HG03159 (cell line): ENCODE results near the gene MOB3A.

Experiments used
- ATAC-seq: cut with Tn5 transposase; IDR thresholded peaks from one replicate; pipeline ENCODE4 v1.9.1; 2021; ENCODE audit warnings: mild to moderate bottlenecking, moderate library complexity; ENCODE audit not compliant: unreplicated experiment

Gene MOB3A

DNA sequence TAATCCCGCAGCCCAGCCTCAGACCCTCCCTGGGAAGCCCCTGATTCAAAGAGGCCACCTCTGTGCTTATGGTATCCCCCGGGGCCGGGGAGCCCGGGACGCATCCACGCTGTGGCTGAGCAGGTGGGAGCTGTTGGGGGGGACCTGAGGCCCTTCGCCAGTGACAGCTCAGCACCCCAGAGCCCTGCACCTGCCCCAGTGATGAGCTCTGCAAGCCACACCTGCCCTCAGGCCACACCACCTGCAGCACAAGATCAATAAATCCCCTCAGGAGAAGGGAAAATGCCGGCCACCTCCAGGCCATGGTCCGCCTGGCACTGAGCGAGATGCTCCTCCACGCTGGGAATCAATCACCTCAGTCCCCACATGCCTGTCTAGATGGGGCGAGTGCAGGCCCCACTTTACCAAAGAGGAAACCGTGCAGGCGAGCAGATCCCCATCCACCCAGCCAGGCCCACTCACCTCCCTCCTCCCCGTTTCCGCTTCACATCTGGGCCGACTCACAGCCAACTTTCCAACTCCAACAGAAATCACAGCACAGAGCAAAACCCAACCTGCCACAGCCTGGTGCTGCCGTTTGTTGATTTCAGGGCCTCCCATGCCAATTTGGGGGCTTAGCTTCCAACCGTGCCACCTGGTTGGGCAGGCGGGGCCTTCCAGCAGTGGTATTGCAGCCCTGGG is 12.8 kb downstream of the MOB3A start:
- ATAC-seq: no peak

DNA sequence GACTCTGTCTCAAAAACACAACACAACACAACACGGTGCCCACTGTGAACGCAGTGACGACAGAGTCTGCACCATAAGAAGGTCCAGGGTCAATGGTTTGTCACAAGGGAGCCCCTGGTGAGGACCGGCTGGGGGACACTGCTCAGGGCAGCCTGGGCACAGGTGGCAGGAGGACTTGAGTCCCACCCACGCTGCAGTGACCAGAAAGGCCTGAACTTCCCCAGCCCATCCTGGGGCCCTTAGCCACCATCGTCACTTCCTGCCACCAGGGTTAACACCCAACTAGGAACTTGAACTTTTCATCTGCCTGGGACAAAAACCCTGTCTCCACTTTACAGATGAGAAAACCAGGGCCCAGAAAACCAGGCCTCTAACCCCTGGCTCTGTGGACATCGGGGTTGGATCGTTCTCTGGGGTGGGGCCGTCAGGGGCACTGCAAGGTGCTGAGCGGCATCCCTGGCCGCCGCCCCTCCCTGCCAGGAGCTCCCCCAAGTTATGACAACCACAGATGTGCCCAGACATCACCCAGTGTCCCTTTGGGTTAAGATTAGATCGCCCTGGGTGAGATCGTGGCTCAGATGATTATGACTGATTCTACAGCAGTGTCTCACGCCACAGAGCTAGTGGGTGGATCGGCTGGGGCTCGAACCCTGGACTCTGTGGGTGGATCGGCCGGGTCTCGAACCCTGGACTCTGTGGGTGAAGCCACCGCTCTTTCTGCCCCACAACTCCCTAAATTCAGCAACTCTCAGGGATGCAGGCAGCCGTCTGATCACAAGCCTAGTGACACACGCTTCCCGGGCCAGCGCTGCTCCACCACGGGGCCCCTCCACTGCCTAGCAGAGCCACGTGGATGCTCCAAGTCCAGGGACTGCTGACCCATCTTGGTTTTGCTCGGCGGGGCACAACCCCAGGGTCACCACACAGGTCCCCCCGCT is 14.0 kb downstream of the MOB3A start:
- no peak for ATAC-seq

DNA sequence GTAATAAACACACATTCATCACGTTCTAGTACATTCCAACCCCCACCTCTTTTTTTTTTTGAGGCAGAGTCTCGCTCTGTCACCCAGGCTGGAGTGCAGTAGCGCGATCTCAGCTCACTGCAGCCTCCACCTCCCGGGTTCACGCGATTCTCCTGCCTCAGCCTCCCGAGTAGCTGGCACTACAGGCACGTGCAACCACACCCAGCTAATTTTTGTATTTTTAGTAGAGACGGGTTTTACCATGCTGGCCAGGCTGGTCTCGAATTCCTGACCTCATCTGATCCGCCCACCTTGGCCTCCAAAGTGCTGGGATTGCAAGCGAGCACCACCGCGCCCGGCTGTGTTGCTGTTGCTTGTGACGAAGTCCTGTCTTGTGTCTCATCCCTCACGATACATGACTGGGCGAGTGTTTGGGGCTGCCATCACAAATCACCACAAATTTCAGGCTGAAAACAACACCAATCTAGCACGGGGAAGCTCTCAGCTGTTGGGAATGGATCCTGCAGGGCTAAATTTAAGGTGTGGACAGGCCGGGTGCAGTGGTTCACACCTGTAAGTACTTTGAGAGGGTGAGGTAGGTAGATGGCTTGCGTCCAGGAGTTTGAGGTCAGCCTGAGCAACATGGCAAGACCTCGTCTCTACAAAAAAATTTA is 15.7 kb downstream of the MOB3A start:
- ATAC-seq: no peak

DNA sequence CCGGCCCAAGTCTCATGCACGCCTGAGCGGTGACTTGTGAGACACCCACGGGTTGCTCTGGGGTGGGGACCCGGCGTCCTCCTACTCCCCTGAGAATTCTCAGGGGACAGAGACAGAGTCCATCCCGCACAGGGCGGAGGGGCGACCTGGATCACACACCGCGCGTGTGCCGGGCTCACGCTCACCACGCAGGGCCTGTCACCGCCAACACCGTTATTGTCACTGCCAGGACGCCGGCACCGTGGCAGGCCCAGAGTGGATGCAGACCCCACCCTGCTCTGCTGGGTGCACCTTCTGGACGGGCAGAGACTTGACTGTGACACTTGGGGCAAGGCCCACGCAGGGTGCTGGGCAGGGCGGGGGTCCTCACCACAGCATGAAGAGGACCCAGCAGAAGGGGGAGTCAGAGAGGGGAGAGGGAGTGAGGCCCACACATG is 16.2 kb downstream of the MOB3A start:
- ATAC-seq: no peak

DNA sequence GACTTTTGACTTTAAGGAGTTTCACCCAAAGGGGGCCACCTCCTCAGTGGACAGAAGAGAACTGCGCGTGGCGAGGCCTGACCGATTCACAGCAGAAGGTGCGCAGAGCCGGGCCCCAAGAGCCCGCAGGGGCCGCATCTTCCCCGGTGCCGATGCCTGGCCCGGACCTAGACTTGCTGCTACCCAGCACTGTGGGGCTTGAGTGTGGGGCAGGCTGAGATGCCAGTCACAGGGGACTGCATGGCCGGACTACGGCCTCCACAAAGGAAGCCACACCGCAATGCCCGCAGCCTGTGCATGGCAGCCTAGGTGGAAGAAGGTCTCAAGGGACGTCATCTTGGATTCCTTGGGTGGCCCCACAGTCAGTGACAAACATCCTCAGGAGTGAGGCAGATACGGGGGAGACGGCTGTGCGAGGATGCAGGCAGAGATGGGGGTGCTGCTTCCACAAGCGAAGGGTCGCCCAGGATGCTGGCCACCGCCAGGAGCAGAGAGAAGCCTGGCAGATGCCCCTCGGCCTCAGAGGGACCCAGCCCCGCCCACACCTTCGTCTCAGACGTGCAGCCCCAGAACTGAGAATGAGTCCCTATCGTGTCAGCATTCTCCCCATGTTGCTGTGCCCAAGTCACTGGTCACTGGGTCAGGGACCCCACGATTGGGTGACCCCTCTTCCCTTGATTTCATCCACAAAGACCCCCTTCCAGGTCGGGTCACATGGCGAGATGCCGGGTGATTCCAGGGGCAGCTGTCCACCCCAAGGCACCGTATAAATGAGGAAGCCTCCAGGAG is 16.9 kb downstream of the MOB3A start:
- ATAC-seq: no peak

DNA sequence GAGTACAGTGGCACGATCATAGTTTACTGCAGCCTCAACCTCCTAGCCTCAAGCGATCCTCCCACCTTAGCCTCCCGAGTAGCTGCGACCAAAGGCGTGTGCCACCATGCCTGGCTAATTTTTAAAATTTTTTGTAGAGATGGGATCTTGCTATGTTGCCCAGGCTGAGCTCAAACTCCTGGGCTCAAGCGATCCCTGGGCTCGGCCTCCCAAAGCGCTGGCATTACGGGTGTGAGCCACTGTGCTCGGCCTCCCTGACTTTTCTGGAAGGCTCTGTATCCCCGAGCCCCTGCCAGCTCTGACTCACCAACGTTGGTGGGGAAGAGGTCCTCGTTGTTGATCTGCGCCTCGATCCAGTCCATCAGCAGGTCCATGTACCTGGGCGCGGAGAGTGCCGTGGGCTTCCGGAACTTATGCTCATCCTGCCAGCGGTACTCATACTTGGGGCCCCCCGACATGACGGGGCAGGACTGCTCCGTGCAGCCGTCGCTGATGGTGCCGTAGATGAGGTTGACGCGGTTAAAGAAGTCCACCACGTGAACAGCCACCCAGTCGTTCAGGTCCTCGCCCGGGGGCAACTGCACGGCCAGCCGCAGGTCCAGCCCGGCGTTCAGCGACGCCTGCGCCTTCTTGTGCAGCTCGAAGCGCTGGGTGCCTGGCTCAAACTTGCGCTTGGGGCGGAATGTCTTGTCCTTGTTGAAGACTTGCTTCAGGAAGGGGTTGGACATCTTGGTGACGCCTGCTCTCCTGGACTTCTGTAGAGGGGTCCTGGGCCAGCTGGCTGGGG is 18.1 kb downstream of the MOB3A start:
- no peak for ATAC-seq

DNA sequence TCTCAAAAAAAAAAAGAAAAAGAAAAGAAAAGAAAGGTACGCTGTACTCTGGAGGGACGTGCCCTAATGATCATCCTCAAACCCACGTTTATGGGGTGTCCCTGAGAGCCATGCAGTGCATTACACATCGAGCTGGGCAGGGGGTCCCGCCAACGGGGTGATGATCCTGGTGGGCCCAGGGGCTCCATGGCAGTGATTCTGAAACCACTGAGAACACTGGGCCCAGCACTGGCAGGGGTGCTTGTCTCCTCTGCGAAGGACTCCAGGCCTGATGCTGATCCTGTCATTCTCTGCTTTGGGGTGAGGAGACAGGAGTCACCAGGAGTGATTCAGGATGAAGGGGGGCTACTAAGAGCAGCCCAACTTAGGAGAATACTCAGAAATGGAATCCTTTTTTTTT is 18.7 kb downstream of the MOB3A start:
- no peak for ATAC-seq

DNA sequence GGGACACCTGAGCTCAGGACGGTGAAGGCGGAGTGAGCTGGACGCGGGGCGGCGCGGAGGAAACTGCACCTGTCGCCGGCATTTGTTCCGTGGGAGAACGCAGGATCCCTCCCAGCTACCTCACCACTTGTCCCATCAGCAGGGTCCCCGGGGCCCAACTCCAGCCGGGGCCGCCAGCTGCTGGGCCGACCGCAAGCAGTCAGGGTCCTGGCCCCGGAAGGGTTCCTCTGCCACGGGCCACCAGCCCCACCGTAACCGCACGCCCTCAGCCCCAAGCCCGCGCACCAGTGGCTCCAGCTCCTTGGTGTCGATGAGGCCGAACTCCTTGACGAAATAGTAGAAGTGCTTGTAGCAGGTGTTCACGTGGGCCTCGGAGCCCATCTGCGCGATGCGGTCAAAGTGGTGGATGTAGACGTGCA is 19.6 kb downstream of the MOB3A start:
- no peak for ATAC-seq

DNA sequence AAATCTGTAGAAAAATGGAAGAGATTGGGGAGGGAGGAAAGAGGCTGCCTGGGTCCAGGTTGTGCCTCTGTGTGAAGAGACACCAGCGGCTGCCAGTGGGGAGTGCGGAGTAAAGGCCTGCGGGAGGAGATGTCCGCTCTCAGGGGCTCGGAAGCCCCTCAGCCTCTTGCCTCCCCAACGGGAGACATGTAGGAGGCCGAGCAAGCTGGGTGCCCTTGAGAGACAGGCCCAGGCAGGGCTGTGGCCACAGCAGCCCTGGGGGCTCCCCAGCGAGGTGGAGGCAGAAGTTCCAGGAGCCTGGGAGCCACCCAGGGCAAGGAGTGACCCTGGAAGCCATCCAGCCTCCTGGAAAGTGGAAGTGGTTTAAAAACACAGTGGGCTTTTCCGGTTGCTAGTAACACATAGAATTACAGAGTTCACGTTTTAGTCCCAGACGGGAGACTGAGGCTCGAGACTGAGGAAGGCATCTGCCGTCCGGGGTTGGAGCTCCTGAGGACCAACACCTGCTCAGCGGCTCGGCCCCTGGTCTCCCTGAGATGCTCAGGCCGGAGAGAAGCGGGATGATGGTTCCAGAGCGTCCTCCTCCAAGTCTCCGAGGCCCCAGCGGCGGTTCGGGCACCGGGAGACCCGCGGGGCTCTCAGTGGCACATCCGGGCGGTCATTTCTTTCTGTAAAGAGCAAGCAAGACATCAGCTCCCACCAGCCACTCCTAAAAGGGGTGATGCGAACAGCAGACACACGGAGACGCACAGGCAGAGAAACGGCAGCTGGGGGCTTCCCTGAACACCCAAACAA is 23.2 kb downstream of the MOB3A start:
- no peak for ATAC-seq

DNA sequence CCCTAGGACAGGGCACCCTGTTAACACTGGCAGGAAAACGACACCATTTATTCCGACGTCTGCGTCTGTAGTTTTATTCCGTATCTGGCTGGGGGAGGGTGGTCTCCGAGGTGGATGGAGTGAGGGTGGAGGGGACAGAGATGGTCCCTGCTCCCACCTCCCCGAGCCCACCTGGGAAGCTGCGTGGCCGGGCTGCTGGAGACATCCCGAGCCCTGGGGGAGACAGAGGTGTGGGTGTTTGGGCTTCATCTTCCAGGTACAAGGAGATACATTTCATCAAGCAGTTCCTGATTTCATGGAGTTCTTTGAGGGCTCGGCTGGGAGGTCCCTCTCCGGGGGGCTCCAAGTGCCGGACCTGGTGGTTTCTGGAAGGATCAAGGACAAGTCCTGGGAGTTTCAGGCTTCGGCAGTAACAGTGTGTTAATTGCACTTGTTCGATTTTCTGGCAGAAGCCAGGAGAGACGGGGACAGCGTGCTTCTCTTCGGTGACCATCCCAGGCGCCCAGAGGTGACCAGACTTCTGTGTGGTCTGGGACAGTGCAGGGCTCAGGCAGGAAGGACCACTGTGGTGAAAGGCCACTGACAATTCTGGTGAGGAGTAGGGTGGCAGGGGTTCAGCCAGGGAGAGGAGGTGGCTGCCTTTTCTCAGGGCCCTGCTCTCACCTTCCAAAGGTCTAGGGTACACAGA is 25.0 kb downstream of the MOB3A start:
- no peak for ATAC-seq

DNA sequence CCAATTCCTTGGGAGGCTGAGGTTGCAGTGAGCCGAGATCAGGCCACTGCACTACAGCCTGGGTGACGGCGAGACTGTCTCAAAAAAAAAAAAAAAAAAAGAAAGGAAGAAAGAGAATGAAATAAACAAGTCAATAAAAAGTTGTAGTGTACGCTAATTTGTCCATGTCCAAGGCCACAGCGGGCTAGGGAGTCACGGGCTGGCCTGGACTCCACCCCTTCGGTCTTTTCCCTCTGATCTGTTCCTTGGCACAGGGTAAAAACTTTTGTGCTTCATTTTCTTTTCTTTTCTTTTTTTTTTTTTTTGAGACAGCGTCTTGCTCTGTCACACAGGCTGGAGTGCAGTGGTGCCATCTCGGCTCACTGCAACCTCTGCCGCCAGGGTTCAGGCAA is 25.7 kb downstream of the MOB3A start:
- ATAC-seq: no peak

DNA sequence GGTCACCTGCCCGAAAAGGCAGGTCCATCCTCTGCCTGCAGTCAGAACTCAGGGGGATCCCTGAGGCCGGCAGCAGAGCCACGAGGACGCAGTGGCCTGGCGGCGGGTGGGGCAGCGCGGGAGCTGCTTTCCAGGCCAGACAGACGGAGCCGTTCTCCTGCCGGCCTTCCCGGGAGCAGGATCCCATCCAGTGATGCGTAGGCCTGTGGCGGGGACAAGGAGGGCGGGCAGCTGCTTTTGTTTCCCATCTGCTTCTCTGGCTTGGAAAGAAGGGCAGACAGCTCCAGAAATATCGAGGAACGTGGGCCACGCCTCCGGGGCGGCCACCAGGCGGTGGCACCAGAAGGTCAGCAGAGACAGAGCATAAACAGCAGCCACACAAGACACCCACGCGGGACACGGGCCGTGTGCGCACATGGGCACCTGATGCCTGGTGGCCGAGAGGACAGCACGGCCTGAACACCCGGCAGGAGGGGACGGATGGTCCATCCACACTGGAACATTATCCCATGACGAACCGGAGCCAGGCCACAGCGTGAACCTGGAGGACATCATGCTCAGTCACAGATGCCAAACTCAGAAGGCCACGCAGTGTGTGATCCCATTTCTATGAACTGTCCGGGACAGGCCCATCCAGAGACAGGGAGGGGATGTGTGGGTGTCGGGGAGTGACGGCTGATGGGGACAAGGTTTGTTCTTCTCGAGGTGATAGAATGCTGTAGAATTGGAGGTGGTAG is 31.2 kb downstream of the MOB3A start:
- ATAC-seq: no peak

DNA sequence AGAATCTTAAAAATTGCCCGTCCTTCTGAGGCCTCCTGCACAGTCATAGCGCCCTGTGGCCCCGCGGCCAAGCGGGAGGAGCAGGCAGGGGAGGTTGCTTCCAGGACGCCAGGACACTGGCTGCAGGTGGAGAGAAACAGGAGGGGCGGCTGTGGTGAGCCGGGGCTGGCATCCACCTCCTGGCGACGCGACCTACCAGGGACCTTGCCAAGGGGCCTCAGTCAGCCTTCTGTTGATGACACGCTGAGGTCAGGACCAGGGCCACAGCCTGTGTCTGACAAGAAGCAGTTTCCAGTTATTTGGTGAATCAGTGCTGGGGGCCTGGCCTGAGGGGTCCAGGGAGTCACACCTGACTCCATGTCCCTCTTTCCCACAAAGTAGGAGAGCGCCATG is 31.7 kb downstream of the MOB3A start:
- no peak for ATAC-seq

DNA sequence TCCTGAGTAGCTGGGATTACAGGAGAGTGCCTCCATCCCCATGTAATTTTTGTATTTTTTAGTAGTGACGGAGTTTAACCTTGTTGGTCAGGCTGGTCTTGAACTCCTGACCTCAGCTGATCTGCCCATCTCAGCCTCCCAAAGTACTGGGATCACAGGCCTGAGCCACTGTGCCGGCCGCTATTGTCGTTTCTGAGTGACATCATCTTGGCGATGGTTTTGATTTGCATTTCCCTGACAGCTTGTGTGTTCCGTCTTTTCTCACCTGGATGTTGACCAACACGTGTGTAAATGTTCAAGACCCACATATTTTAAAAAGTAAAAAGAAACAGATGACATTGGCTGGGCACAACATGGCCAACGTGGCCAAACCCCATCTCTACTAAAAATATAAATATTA is 32.3 kb downstream of the MOB3A start:
- ATAC-seq: no peak

DNA sequence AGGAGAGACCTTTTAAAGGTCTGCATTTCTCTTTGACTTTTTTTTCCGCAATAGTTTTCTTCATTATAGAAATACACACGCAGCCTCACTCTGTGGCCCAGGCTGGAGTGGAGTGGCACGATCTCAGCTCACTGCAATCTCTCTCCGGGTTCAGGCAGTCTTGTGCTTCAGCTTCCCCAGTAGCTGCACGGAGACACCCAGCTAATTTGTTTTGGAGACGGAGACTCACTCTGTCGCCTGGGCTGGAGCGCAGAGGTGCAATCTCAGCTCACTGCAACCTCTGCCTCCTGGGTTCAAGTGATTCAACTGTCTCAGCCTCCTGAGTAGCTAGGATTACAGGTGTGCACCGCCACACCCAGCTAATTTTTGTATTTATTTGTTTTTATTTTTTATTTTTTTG is 33.4 kb downstream of the MOB3A start:
- no peak for ATAC-seq

DNA sequence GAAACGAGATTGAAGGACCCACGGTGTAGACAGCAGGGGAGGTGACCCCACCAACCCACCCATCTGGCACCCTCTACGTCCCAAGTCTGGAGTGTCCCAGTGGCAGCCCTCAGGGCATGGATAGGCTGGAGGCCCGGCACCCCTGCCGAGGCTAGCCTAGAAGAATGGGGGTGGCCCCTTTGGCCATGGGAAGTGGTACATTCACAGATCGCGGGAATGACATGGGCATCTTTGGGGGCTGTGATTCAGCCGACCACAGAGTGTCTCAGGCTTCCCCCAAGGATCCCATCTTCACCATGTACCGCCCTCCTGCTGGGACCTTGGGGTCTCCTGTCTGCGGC is 33.8 kb downstream of the MOB3A start:
- ATAC-seq: no peak

DNA sequence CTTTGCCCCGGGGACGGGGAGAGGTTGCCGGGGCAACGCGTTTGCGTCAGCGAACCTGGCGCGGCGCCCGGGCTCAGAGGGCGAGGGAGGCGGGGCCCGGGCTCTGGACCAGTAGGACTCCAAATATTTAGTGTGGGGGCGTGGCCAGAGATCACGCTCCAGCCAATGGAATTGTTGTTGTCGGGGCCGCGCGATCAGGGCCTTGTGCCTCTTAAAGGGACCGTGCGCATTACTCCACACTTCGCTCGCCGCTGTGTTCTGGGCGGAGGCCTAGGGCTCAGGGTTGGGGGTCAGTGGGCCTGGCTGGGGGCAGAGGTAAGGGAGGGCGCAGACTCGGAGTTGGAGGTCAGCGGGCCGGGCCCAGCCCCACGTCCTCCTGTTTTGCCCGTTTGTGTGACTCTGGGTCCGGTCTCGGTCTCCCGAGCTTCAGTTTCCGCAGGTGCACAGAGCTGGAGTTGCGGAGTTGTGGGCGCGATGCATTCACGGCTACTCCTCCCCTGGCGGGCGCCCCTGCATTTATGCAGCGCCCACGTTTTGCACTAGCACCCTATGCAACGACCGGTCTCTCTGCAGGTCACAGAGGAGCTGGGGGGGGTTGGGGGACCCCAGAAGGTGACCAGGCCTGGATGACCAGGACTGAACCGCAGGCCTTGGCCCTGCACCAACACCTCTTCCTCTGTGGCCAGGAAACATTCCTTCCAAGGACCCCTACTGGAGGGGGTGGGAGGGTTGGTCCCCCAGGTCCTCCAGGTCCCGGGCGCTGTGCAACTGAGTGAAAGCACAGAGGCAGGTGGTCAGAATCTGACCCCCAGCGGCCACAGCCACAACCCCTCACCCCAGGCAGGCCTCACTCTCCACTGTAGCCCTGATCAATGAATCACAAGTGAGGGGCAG is 34.4 kb downstream of the MOB3A start:
- ATAC-seq: peak; percentile 80
